ENCODE data around the gene GNG8.

Gene GNG8

DNA sequence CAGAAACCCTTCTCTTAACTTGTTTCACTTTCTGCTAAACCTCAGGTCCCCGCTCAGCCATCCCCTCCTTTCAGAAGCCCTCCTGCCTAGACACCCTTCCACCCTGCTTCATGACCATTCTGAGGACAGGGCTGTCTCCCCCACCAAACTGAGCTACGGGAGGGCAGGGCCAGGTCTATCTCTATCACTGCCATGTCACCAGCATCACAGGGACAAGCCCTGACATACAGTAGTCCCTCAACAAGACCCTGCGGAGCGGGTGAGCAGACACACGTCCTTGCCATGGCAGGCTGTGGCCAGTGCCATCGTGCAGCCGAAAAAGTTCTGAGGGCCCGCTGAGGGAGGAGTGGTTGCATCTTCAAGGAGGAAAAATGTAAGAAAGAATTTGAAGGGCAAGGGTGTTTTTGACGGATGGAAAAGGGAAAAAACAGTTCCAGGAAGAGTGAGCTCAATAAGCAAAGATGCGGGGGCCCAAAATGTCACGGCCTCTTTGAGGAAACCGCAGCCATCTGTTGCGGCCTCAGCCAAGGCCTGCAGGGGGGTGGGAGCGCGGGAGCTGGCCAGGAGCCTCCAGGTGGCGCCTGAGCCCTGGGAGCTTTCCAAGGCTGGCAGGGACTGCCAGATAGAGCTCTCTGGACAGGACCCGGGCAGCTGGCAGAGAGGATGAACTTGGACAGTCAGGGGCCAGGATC, 19.2 kb downstream of the GNG8 start:
- DNase-seq: peak; percentile 62

DNA sequence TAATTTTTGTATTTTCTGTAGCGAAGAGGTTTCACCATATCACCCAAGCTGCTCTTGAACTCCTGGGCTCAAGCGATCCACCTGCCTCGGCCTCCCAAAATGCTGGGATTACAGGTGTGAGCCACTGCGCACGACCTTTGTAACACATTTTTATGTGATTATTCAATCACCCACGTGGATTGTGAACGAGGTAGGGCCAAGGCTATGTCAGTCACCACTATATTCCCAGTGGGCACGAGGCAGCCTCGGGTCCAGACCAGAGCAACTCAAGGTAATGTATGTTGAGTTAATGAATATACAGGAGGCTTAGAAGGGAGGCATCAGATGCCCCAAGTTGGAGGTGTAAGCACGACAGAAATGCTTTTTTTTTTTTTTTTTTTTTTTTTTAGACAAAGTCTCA, 20.0 kb downstream of the GNG8 start:
- no peak for DNase-seq

DNA sequence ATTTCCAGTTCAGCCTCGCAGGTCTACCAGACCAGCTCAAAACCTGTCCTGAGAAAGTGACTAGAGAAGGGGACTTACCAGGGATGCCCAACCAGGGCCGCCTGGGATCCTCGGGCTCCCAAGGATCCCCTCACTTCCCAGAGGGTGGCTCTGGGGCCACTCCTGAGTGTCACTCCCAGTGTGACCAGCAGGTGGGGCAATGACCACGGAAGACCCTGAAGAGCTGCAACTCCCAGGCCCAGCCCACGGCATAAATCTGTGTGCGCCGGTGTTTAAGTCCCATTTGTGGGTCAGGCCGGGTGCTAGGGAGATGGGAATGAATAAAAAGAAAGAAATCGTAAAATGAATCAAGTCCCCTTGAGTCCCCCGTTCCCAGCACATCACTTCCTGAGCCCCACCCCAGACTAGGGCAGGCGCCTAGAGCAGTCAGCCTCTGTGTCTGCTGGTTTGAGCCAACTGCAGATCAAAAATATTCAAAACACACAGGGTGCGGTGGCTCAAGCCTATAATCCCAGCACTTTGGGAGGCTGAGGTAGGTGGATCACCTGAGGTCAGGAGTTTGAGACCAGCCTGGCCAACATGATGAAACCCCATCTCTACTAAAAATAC, 21.8 kb downstream of the GNG8 start:
- peak; percentile 76 for DNase-seq

- no peak for DNase-seq
Observed at GRCh38 chr19:46613525-46613924, 22.5 kb downstream of the GNG8 start.

GRCh38 chr19:46611776-46612175, 24.2 kb downstream of the GNG8 start:
- DNase-seq: no peak

- DNase-seq: peak; percentile 32
Observed at GRCh38 chr19:46610851-46611770, 24.9 kb downstream of the GNG8 start.

DNA sequence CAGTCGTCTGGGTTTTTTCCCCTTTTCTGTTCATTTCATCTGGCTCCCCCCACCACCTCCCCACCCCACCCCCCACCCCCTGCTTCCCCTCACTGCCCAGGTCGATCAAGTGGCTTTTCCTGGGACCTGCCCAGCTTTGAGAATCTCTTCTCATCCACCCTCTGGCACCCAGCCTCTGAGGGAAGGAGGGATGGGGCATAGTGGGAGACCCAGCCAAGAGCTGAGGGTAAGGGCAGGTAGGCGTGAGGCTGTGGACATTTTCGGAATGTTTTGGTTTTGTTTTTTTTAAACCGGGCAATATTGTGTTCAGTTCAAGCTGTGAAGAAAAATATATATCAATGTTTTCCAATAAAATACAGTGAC, 25.6 kb downstream of the GNG8 start:
- DNase-seq: no peak

GRCh38 chr19:46609511-46610412, 26.2 kb downstream of the GNG8 start:
- DNase-seq: no peak

DNA sequence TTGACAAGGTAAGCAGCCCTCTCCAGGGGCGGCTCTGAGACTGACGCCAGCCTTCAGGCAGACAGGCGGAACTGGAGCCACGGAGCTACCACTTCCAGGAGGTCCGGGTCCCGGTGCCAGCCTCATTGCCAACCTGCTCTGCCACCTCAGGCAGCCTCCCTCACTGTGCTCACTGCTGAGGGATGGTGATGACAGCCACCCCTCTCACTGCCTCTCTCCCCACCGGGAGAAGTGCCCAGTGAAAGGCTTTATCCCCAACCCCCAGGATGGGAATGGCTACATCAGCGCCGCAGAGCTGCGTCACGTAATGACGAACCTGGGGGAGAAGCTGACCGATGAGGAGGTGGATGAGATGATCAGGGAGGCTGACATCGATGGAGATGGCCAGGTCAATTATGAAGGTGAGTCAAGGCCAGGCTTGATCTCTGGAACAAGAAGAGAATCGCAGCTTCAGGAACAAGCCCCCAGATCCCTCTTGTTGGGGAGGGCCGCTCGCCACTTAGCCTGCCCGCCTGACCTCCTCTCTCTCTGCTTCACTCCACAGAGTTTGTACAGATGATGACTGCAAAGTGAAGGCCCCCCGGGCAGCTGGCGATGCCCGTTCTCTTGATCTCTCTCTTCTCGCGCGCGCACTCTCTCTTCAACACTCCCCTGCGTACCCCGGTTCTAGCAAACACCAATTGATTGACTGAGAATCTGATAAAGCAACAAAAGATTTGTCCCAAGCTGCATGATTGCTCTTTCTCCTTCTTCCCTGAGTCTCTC, 27.2 kb downstream of the GNG8 start:
- DNase-seq: no peak

DNA sequence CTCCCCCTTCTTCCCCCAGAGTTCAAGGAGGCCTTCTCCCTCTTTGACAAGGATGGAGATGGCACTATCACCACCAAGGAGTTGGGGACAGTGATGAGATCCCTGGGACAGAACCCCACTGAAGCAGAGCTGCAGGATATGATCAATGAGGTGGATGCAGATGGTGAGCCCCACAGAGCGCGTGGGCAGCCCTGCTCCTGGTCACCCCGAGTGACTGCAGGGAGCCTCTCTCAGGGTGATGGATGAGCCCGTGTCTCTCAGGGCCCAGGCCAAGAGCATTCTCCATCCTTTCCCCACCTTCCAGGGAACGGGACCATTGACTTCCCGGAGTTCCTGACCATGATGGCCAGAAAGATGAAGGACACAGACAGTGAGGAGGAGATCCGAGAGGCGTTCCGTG, 27.8 kb downstream of the GNG8 start:
- no peak for DNase-seq

DNA sequence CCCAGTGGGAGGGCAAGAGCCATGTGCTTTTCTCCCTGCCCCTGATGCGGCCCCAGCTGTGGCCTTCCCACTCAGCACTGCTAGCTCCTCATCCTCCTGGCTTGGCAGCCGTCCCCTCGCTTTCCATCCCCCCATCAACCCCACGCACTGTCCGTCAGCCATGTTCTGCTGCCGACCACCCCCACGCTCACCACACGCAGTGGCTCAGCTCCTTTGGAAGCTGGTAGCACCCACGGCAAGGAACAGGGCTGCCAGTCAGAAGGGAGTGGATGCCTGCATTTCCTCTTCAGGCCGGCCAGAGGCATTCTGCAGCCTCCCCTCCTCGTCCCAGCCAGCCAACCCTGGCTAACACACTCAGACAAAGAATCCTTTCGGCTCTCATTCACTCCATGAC, 28.6 kb downstream of the GNG8 start:
- no peak for DNase-seq

- DNase-seq: no peak
Observed at GRCh38 chr19:46606681-46607447, 29.1 kb downstream of the GNG8 start.

GRCh38 chr19:46606019-46606418, 30.0 kb downstream of the GNG8 start:
- no peak for DNase-seq

DNA sequence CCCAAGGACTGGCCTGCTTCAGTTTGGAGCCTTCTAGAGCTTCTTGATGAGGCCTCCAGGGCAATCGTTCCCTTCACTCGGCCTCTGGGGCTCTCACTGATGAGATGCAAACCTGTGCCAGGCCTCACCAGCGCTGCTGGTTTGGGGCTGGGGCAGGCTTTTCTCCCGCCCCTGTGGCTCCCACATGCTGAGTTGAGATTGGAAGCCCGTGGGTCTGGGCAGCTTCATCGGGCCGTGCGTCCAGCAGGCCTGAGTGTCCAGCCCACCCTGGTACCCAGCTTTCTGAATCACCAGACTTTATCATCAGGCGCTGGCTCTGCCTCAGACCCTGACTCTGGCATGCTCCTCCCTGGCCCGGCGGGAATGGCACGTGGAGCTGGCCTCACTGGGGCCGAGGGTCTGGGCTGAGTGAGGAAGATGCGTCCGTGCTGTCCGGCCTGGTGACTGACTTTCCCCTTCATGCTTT, 30.6 kb downstream of the GNG8 start:
- DNase-seq: no peak

DNA sequence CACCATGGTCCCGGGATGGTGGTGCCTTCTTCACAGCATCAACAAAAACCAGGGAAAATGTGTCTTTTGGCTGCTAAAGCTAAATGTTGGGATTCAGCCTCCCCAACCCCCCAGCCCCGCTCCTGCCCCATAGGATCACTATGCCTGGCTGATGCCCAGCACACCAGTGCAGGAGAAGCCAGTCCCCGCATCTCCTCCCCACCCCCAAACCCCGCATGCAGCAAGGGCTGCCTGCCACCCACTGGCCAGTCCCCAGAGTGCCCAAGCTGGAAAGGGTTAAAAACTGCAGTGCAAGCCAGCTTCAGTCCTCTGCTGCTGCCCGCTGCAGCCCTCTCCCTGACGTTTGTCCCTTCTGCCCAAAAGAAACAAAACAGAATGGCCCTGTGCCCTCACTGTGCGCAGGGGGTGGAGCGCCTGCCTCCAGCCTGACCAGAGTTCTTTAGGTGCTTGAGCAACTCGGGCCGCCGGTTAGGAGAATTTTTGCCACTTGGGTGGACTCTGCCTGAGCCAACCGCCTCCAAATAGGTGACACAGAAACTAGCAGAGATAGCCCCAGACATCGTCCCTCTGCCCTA, 31.1 kb downstream of the GNG8 start:
- no peak for DNase-seq

DNA sequence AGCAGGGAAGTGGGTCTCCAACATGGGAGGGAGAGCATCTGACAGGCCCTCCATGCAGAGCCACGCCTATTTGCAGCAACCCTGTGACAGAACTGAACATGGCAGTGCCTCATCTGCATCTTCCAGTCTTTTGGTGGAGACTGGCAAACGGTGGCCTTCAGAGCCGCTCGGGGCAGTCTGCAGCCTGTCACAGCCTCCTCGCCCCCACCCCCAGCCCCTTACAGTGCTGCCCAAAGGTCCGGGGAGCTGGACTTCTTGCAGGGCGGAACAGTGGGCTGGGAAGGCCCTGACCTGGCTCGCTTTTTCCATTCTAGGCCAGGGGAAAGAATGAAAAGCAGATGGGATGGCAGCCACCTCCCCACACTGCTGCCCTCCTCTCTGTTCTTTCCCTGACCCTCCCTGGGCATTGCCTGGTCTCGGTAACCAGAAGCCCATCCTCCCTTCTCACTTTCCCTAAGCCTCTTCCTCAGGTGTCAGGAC, 32.2 kb downstream of the GNG8 start:
- DNase-seq: no peak

DNA sequence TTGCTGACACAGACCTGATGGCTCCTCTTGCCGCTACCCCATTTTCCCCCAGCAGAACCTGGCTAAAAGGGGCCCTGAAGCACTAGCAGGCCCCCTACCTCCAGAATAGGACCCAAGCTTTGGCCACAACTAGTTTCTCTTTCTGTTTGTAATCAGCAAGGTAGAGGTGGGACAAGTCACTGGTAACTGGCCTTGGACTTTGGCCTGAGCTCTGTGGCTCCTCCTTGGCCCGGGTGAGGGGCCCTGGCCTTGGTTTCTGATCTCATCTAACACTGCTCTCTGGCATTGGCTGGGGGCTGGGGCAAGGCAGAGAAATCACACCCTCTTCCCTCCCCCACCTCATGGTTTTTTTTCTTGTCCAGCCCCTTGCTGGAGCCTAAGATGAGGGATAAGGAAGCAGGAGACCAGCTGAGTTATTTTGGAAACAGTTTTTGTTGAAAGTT, 32.8 kb downstream of the GNG8 start:
- no peak for DNase-seq

GRCh38 chr19:46602392-46603194, 33.4 kb downstream of the GNG8 start:
- no peak for DNase-seq

Data from fibroblast of skin of right quadriceps (primary cell).